Astrocyte of the cerebellum (primary cell): Measurements from ENCODE around the gene MAT2A.

Experiments used
- DNase-seq: peaks from one replicate; pipeline ENCODE4 v3.0.0-alpha.2; 2011; ENCODE audit warnings: low read depth
- H3K4me3 ChIP-seq: 2 replicates; pipeline ENCODE4 v1.5.1; 2011; ENCODE audit warnings: mild to moderate bottlenecking, low read depth, low read length, moderate library complexity
- CTCF ChIP-seq: IDR thresholded peaks from 2 replicates; pipeline ENCODE4 v1.5.1; 2012; ENCODE audit warnings: low read length, low read depth, moderate library complexity, mild to moderate bottlenecking; ENCODE audit errors: missing control alignments
- in situ Hi-C: cut with HindIII; loops from 2 replicates; pipeline ENCODE4 v1.10.0; 2017; ENCODE audit warnings: low sequenced_read_pairs

MAT2A gene

GRCh38 chr2:85525029-85525428 lies 13.9 kb upstream of the MAT2A start:
- in situ Hi-C loops, result no loop called here
- no peak for DNase-seq
- no peak overlapping the region for H3K4me3 ChIP-seq
- no peak for TF ChIP-seq CTCF

GRCh38 chr2:85525567-85525966 lies 13.4 kb upstream of the MAT2A start:
- in situ Hi-C loops, result no loop called here
- no peak for DNase-seq
- no peak for TF ChIP-seq CTCF
- H3K4me3 ChIP-seq, result no peak overlapping the region

- H3K4me3 ChIP-seq, result no peak overlapping the region
- TF ChIP-seq CTCF, result no peak
- no peak for DNase-seq
- in situ Hi-C loops, result no loop called here
These were observed 11.2 kb upstream of the MAT2A start for GRCh38 chr2:85527787-85528186.

- TF ChIP-seq CTCF, result no peak
- in situ Hi-C loops, result no loop called here
- no peak overlapping the region for H3K4me3 ChIP-seq
- DNase-seq, result no peak
These were observed 10.6 kb upstream of the MAT2A start for GRCh38 chr2:85528355-85528754.

GRCh38 chr2:85529809-85530208 lies 9.2 kb upstream of the MAT2A start:
- in situ Hi-C loops, result no loop called here
- TF ChIP-seq CTCF, result no peak
- no peak for DNase-seq
- H3K4me3 ChIP-seq, result no peak overlapping the region

- in situ Hi-C loops, result no loop called here
- TF ChIP-seq CTCF, result no peak
- DNase-seq, result no peak
- no peak overlapping the region for H3K4me3 ChIP-seq
These were observed 7.4 kb upstream of the MAT2A start for GRCh38 chr2:85531589-85531988.

GRCh38 chr2:85534099-85534498 lies 4.9 kb upstream of the MAT2A start:
- TF ChIP-seq CTCF, result no peak
- no peak for DNase-seq

More at GRCh38 chr2:85534099-85534498, 4.9 kb upstream of the MAT2A start:
- in situ Hi-C loops, result no loop called here
- no peak overlapping the region for H3K4me3 ChIP-seq
